ENCODE data around the gene EXOC3. TPM values are rescaled to one million over a fixed set of nuclear protein-coding genes. Genes with fewer than 3 reads are reported as not detected.

EXOC3 gene
- polyA plus RNA-seq, 4 donors = 49.2 to 60.5 (median 52.5) TPM

DNA sequence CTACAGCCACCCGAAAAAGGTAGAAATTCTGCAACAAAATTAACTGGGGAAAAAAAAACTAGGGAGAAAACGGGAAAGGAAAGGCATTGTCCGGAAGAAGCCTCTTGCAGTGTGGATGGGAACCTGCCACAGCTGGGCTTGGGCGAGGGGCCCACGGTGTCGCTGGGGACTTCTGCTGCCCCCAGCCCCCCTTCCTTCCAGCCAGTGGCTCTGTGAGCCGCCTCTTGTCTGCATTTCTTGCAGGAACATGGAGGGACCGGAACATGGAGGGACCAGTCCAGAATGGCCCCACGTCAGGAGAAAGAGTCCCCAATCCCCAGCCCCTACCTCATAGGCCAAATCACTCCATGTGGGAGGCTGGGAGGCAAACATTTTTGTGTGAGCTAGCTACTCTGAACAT is 36.9 kb upstream of the EXOC3 start:
- DNase-seq (ENCODE audit: low read depth in 4 of 4, low spot score in 3 of 4) = no peak

- no peak for DNase-seq (ENCODE audit: low read depth in 4 of 4, low spot score in 3 of 4)
These were observed 35.9 kb upstream of the EXOC3 start for GRCh38 chr5:407051-407450.

- DNase-seq (ENCODE audit: low read depth in 4 of 4, low spot score in 3 of 4) = no peak
These were observed 35.1 kb upstream of the EXOC3 start for GRCh38 chr5:407801-408268.

DNA sequence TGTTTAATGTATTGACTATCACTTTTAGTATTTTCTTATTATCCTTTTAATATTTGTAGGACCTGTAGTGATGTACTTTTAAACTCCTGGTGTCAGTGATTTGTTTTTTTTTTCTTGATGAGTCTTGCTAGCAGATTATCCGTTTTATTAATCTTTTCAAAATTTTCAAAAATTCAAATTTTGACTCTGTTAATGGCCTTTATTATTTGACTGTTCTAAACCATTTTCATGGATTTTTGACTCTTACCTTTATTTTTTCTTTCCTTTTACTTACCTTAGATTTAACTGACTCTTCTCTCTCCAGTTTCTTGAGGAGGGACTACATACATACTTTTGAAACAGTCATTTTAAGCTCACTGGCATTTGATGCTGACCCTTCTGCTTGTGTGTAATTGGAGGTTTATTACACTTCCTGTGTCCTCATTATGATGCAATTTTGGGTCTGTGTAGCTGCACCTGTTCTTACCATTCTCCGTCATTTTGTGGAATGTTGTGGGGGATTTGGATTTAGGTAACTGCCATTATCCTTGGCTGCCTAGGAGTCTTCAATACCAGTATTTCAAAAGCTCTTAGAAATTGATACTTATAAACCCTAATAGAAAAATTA is 32.0 kb upstream of the EXOC3 start:
- DNase-seq (ENCODE audit: low read depth in 4 of 4, low spot score in 3 of 4) = no peak

DNA sequence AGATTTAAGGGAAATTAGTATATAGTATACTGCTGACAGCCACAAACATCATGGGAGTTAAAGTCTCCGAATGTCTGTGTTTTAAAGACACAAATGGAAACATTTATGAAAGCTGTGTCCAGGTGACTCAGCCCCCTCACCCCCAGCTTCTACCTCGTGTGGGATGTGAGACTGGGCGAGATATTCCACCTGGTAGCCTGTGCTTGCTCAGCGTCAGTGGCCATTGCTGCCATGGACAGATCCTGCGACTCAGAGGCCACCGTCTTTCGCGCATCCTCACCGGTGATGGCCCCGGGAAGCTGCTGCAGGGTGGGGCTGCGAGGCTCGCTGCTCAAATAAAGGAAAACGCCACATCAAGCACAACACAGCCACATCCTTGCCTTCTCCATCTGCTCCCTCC is 31.2 kb upstream of the EXOC3 start:
- DNase-seq (ENCODE audit: low read depth in 4 of 4, low spot score in 3 of 4) = no peak

DNA sequence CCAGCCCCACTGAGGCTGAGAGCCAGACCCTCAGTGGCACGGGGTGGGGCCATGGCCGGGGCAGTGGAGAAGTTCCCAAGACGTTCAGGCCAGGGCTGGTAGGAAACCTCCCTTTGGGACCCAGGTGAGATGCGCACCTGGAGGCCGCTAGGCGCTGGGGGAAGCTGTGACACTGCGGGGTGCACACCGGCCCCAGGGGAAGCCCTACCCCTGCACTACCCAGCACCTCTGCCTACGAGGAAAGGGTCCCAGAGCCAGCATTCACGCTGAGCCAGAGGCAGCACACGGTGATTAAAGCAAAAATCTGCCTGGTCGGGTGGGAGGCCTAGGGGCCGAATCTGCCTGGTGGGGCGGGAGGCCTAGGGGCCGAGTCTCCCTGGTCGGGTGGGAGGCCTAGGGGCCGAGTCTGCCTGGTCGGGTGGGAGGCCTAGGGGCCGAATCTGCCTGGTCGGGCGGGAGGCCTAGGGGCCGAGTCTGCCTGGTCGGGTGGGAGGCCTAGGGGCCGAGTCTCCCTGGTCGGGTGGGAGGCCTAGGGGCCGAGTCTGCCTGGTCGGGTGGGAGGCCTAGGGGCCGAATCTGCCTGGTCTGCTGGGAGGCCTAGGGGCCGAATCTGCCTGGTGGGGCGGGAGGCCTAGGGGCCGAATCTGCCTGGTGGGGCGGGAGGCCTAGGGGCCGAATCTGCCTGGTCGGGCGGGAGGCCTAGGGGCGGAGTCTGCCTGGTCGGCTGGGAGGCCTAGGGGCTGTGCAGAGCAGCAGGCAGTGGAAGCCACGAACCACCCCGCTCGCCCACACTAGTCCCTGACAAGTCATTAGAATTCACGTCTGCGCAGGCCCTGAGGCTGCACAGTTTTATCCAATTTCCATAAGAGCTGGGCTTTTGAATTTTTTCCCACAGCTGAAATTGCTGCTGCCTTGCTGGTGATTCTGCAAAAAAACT is 27.7 kb upstream of the EXOC3 start:
- peak in 1 of 4 donors; percentile 20 for DNase-seq (ENCODE audit: low read depth in 4 of 4, low spot score in 3 of 4)

DNA sequence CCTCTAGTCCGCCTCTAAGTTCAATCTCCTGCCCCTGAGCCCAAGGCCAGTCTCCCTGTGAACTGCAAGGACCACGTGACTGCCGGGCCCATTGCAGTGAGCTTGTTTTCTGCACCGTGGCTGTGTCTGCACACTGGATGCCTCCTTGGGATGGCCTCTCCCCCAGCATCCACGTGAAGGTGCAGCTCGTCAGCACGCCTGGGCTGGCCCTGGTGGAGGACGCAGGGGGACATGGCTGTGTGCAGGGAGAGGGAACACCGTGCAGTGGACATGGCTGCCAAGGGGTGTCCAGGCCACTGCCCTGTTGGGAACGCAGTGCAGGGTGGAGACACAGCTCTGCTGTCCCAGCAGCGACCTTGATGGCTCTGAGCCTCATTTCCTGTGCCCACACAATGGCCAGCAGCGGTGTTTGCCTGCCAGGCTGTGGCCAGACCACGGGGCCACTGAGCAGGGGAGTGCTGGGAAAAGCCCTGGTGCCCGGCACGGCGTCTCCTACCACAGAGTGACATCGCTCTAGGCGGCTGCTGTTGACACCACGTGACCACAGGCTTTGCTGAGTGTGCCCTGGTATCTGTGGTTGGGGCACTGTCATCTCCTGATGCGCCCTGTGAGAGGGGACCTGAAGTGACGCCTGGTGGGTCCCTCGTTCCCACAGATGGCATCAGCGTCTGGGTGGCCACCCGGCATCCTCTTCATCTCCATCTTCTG is 26.9 kb upstream of the EXOC3 start:
- DNase-seq (ENCODE audit: low read depth in 4 of 4, low spot score in 3 of 4) = no peak

DNA sequence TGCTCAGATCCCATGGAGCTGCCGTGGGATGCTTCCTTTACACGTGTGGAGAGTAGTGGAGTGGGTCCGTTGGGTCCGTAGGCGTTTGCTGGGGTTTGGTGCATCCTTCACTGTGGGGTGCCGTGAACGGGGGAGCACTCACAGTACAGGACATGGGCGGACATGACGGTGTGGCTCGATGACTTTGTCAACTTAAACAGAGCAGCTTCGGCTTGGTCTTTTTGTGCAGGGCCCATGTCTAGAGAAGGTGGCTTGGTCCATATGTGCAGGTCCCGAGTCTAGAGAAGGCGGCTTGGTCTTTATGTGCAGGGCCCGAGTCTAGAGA is 26.4 kb upstream of the EXOC3 start:
- no peak for DNase-seq (ENCODE audit: low read depth in 4 of 4, low spot score in 3 of 4)

- DNase-seq (ENCODE audit: low read depth in 4 of 4, low spot score in 3 of 4) = no peak
These were observed 25.4 kb upstream of the EXOC3 start for GRCh38 chr5:417301-418161.

- DNase-seq (ENCODE audit: low read depth in 4 of 4, low spot score in 3 of 4) = no peak
These were observed 24.5 kb upstream of the EXOC3 start for GRCh38 chr5:418162-419121.

GRCh38 chr5:419970-420369 is 23.0 kb upstream of the EXOC3 start:
- no peak for DNase-seq (ENCODE audit: low read depth in 4 of 4, low spot score in 3 of 4)

DNA sequence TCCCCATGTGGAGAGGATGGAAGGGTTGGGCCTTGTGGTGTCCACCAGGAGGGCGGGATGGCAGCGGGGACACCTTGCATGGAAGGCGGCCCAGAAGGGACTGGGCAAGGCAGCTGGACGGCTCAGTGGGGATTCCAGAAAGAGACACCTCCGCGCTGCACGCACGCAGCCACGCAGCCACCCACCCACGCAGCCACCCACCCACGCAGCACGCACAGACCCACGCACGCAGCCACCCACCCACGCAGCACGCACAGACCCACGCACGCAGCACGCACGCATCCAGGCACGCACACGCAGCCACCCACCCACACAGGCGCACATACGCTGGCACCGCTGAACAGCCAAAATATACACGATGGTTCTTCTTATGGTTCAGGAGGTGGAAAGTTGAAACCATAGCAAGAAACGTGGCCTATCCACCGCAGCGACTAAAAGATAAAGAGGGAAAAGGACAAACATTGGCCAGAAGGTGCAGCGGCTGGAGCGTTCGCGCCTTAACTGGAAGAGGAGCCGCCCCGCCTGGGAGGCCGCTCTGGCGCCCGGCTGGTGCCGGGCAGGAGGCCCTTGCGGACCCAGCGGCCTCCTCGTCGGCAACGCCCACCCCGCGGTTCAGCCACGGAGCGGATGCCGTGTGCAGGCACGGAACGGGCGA is 22.2 kb upstream of the EXOC3 start:
- no peak for DNase-seq (ENCODE audit: low read depth in 4 of 4, low spot score in 3 of 4)

DNA sequence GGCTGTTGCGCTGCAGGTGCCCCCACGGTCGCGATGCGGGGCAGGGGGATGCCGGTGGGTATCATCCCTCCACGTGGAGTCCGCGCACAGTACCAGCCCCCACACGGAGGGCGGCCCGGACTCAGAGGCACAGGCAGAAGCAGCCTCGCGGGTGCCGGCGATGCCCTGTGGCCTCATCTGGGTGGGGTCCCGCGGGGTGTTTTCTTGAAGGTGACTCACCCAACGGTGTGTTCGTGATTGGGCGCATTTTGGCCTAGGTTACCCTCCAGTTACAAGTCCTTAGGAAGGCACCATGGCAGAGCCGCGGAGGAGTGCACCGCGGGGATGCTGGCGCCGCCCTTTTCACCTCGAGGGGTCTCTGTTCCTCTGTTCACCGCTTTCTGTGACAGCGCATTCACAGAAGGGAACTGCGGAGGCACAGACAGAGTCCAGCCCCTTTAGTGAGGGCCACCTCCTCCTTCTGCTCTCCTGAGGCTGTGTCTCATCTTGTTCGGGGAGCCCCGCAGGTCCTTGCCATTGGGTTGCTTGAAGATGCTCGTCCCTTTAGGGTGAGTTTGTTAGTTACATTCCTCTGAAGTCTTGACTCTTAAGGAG is 21.6 kb upstream of the EXOC3 start:
- no peak for DNase-seq (ENCODE audit: low read depth in 4 of 4, low spot score in 3 of 4)

DNA sequence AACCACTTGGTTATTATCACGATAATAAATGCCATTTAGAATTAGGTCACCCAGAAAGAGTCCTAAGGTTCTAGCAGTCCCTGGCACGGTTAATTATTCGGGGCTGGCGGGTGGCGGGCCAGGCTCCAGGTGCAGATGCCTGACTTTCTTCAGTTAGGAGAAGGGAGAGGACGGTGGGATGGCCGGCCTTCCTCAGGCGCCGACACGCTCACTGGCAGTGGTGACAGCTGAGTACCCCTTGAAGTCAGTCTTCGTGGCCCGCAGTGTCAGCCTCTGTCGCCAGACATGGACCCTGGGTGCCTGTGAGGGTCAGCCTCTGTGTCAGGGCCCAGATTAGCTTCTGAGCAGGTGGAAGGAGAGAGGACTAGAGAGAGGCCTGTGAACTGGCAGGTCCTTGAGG is 21.1 kb upstream of the EXOC3 start:
- DNase-seq (ENCODE audit: low read depth in 4 of 4, low spot score in 3 of 4) = no peak

DNA sequence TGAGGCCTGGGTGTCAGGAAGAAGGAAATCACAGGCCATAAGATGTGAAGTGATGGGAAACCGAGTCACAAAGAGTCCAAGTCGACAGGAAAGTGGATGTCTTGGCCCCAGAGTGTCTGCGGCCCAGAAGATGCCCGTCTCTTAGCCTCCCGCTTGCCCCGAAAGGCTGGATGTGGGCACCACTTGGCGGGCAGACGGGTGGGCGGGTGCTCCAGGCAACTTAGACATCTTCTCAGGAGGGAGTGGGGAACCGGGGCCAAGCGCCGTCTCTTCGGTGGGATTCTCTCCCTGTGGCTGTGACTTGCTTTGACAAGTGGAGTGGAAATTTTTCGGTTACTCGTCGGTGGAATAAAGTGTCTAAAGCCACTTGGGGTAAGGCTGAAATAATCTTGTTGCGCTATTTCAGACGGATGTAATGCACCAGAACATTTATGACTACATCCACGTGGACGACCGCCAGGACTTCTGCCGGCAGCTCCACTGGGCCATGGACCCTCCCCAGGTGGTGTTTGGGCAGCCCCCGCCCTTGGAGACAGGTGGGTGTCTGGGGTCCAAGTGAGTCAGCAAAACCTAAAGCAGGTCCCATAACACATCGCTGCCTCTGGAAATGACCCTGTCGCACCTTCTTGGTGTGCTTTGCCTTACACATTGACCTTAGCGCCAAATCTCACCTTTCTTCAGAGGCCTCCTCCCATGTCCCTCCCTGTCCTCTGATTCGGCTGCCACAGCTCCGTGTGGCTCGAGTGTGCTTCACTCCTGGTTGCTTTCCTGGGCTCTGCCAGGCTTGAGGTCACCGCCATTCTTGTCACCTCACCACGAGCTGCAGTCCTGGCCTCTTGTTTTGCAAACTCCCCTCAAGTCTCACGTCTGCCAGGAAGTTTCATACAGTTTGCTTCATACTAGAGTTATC is 20.4 kb upstream of the EXOC3 start:
- no peak for DNase-seq (ENCODE audit: low read depth in 4 of 4, low spot score in 3 of 4)

DNA sequence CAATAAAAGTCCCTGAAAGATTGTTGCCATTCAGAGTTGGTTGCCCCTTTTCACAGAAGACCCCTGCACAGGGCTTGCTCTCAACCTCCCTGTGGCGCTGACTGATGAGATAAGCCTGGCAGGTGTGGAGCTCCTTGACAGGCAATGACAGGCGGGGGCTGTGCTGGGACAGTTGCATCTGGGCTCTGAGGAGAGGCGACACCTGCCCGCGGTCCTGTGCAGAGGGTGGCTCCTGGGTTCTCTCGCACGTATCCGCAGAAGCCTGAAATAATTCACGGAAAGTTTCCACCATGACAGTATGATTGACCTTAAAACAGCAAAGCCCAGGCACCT is 19.8 kb upstream of the EXOC3 start:
- DNase-seq (ENCODE audit: low read depth in 4 of 4, low spot score in 3 of 4) = no peak

- DNase-seq (ENCODE audit: low read depth in 4 of 4, low spot score in 3 of 4) = no peak
These were observed 19.2 kb upstream of the EXOC3 start for GRCh38 chr5:423626-424261.
